Skin epidermis (tissue), 12 donors: ENCODE results near the gene NUDT17.

ENCODE experiments used
- H3K27ac ChIP-seq, 21 experiments: fragments of 200-600 bp; sonication (generic) in 11 of 21; one replicate each; pipeline ENCODE4 v1.5.0; 2020; ENCODE audit warnings: mild to moderate bottlenecking in 3 of 21, inconsistent platforms in 2 of 21, moderate library complexity in 2 of 21
- H3K4me3 ChIP-seq, 7 experiments: fragments of 200-600 bp; sonication (generic) in 2 of 7; one replicate each; pipeline ENCODE4 v1.5.0; 2020; ENCODE audit warnings: inconsistent platforms in 2 of 7, mild to moderate bottlenecking in 2 of 7, moderate library complexity in 1 of 7

The NUDT17 gene

GRCh38 chr1:145845144-145845513 is 301 bp upstream of the NUDT17 start:
- H3K27ac ChIP-seq, result peak overlapping the region in 11 of 21 experiments; percentile 52 to 90 (median 81)

GRCh38 chr1:145846201-145846612 is 777 bp downstream of the NUDT17 start:
- Histone ChIP-seq H3K27ac (peak overlapping the region; percentile 39 to 90 (median 75)), H3K4me3 (peak overlapping the region; percentile 44 to 61 (median 47))

More at GRCh38 chr1:145845144-145845513, 301 bp upstream of the NUDT17 start:
- H3K4me3 ChIP-seq, result peak overlapping the region; percentile 44 to 61 (median 47)

- no peak overlapping the region for H3K4me3 ChIP-seq
- H3K27ac ChIP-seq, result no peak overlapping the region
Observed at GRCh38 chr1:145847827-145848226, 2.4 kb downstream of the NUDT17 start.

- H3K27ac ChIP-seq, result peak overlapping the region in 2 of 21 experiments; percentile 9 to 26
- no peak overlapping the region for H3K4me3 ChIP-seq
Observed at GRCh38 chr1:145849356-145850160, 4.1 kb downstream of the NUDT17 start.

GRCh38 chr1:145855426-145855948 is 10.1 kb downstream of the NUDT17 start:
- Histone ChIP-seq H3K4me3 (no peak overlapping the region), H3K27ac (no peak overlapping the region)

GRCh38 chr1:145857170-145857569 is 11.7 kb downstream of the NUDT17 start:
- H3K27ac ChIP-seq, result peak overlapping the region in 2 of 21 experiments; percentile 6 to 87
- no peak overlapping the region for H3K4me3 ChIP-seq

- peak overlapping the region; percentile 51 to 95 (median 86) for H3K27ac ChIP-seq
- H3K4me3 ChIP-seq, result peak overlapping the region; percentile 73 to 99 (median 90)
Observed at GRCh38 chr1:145858238-145858900, 12.9 kb downstream of the NUDT17 start.

GRCh38 chr1:145858901-145859490 is 13.6 kb downstream of the NUDT17 start, which contains the start of gene PIAS3:
Gene PIAS3, minus strand, starts transcription at chr1:145859081. Its CDS starts 91 bp downstream, at chr1:145858990.
- H3K27ac ChIP-seq, result peak within 1 kb of the TSS; percentile 51 to 95 (median 86)
- peak within 1 kb of the TSS; percentile 73 to 99 (median 90) for H3K4me3 ChIP-seq

- peak overlapping the region; percentile 73 to 99 (median 90) for H3K4me3 ChIP-seq
- peak overlapping the region; percentile 33 to 95 (median 86) for H3K27ac ChIP-seq
Observed at GRCh38 chr1:145859491-145860023, 14.1 kb downstream of the NUDT17 start.

GRCh38 chr1:145863282-145864018 is 18.0 kb downstream of the NUDT17 start:
- Histone ChIP-seq H3K4me3 (no peak overlapping the region), H3K27ac (no peak overlapping the region)

GRCh38 chr1:145868232-145868631 is 22.8 kb downstream of the NUDT17 start:
- Histone ChIP-seq H3K27ac (no peak overlapping the region), H3K4me3 (no peak overlapping the region)

- peak overlapping the region in 20 of 21 experiments; percentile 15 to 82 (median 71) for H3K27ac ChIP-seq
- H3K4me3 ChIP-seq, result peak overlapping the region; percentile 28 to 36 (median 33)
Observed at GRCh38 chr1:145871994-145872924, 26.8 kb downstream of the NUDT17 start.

GRCh38 chr1:145874646-145875045 is 29.2 kb downstream of the NUDT17 start:
- no peak overlapping the region for H3K4me3 ChIP-seq
- no peak overlapping the region for H3K27ac ChIP-seq

GRCh38 chr1:145877923-145878486 is 32.6 kb downstream of the NUDT17 start:
- peak overlapping the region in 14 of 21 experiments; percentile 18 to 71 (median 52) for H3K27ac ChIP-seq
- H3K4me3 ChIP-seq, result no peak overlapping the region

GRCh38 chr1:145878724-145879123 is 33.3 kb downstream of the NUDT17 start:
- H3K4me3 ChIP-seq, result no peak overlapping the region
- peak overlapping the region in 14 of 21 experiments; percentile 22 to 71 (median 55) for H3K27ac ChIP-seq

GRCh38 chr1:145879775-145880174 is 34.3 kb downstream of the NUDT17 start:
- peak overlapping the region in 14 of 21 experiments; percentile 29 to 71 (median 54) for H3K27ac ChIP-seq
- no peak overlapping the region for H3K4me3 ChIP-seq

GRCh38 chr1:145884675-145885074 is 39.2 kb downstream of the NUDT17 start:
- Histone ChIP-seq H3K27ac (peak overlapping the region in 5 of 21 experiments; percentile 10 to 63 (median 41)), H3K4me3 (peak overlapping the region in 4 of 7 experiments; percentile 52 to 75 (median 60))
